Thoracic aorta (tissue), 2 donors: Measurements from ENCODE around the gene PARD3B. TPM values are rescaled to one million over a fixed set of nuclear protein-coding genes. Genes with fewer than 3 reads are reported as not detected.

ENCODE experiments used
- ATAC-seq: fragments of 150-250 bp; one replicate; pipeline ENCODE4 v1.8.0; 2017; ENCODE audit warnings: low read depth; ENCODE audit not compliant: insufficient number of reproducible peaks, low FRiP score
- DNase-seq: peaks from one replicate; pipeline ENCODE4 v3.0.0-alpha.2; 2020; ENCODE audit warnings: low spot score
- H3K27ac ChIP-seq, 2 donors: fragments of 200-600 bp; sonication (generic); 1 replicate in 1 of 2; 2 replicates in 1 of 2; pipeline ENCODE4 v1.5.1; 2016; ENCODE audit warnings: mild to moderate bottlenecking in 2 of 2, moderate library complexity in 2 of 2
- H3K27me3 ChIP-seq: fragments of 200-600 bp; sonication (generic); replicated peaks from 2 replicates; pipeline ENCODE4 v1.6.0; 2016; ENCODE audit warnings: mild to moderate bottlenecking; ENCODE audit not compliant: insufficient read depth
- H3K36me3 ChIP-seq: fragments of 200-600 bp; sonication (generic); one replicate; pipeline ENCODE4 v1.5.1; 2016
- H3K4me1 ChIP-seq, 2 donors: fragments of 200-600 bp; sonication (generic); 1 replicate in 1 of 2; 2 replicates in 1 of 2; pipeline versions ENCODE4 v1.5.1 to v1.6.0; 2016; ENCODE audit warnings: low read depth in 2 of 2, mild to moderate bottlenecking in 1 of 2; ENCODE audit not compliant: control insufficient read depth in 1 of 2
- H3K4me3 ChIP-seq: fragments of 200-600 bp; sonication (generic); 2 replicates; pipeline ENCODE4 v1.5.1; 2016; ENCODE audit warnings: mild to moderate bottlenecking
- H3K9me3 ChIP-seq: fragments of 200-600 bp; sonication (generic); 2 replicates; pipeline ENCODE4 v1.5.1; 2016
- CTCF ChIP-seq: fragments of 200-600 bp; sonication (generic); IDR thresholded peaks from one replicate; pipeline ENCODE4 v1.5.1; 2019; ENCODE audit warnings: antibody characterized with exemption
- total RNA-seq, 2 donors: library from RNA; depleted of rRNA; stranded (reverse); fragments of >200 nt; gene quantifications; one replicate each; pipeline versions ENCODE4 v1.1.0 to v1.2.3, GENCODE V29; 2016

The PARD3B gene
- total RNA-seq, 2 donors from 2014 or later: 25.7 to 34.5 TPM

GRCh38 chr2:205040323-205040722, 495.0 kb downstream of the PARD3B start:
- Histone ChIP-seq H3K9me3 (no peaks in the 10 kb centered on the region), H3K36me3 (no peaks in the 10 kb centered on the region), H3K27me3 (no peaks in the 10 kb centered on the region), H3K27ac (no peak overlapping the region), H3K4me3 (no peak overlapping the region), H3K4me1 (no peaks in the 10 kb centered on the region)
- DNase-seq: no peak
- ATAC-seq: no peak
- no peak for TF ChIP-seq CTCF

DNA sequence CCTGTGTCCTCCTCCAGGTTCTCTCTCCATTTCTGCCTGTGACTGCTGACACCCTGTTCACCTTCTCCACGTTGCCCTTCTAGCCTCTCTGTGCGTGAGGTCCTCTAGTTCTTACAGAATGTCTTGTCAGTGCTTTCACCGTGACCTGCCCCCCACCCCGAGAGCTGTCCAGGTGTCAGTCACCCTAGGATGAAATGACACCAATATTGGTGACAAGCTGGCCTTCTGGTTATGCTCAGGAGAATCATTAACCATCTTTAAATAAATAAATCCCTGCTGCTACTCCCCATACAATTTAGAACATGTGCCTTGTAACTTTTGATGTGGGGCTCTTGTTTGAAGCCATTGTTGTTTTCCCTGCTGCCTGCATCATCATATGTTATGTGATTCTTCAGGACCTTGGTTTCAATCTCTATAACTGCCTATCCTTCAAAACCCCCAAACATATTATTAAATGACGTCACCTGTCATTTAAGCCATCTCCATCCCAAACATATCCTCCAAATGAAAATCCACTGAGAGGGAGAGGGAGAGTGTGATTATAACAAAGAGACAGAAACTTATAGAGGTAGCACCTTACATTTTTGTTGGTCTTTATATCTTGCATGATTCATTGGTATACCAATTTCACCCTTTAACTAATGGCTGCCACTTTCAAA, 496.3 kb downstream of the PARD3B start:
- Histone ChIP-seq H3K27me3 (no peaks in the 10 kb centered on the region), H3K4me3 (no peak overlapping the region), H3K9me3 (no peaks in the 10 kb centered on the region), H3K4me1 (no peaks in the 10 kb centered on the region), H3K36me3 (no peaks in the 10 kb centered on the region), H3K27ac (no peak overlapping the region)
- no peak for DNase-seq
- TF ChIP-seq CTCF: no peak
- ATAC-seq: no peak

DNA sequence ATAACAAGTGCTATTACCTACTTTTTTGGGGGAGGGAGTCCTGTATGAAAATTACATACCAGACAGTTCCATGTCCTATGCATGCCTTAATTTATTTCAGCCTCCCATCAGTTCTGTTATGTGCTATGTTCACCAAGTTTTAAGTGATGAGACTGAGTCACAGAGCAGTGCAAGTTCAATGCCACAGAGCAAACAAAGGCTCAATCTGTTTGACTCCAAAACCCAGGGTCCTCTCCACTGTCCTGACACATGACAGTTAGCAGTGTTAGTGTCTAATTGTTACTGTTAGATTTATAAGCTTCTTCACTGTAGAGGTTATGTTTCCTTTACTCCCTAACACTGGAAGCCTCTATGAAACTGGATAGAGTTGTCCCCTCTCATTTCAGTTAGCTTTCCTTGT, 498.0 kb downstream of the PARD3B start:
- DNase-seq (no peak), ATAC-seq (no peak)
- H3K27me3 ChIP-seq: no peaks in the 10 kb centered on the region
- no peak overlapping the region for H3K27ac ChIP-seq
- no peaks in the 10 kb centered on the region for H3K36me3 ChIP-seq
- H3K4me3 ChIP-seq: no peak overlapping the region
- H3K4me1 ChIP-seq: no peaks in the 10 kb centered on the region
- H3K9me3 ChIP-seq: no peaks in the 10 kb centered on the region
- TF ChIP-seq CTCF: no peak

DNA sequence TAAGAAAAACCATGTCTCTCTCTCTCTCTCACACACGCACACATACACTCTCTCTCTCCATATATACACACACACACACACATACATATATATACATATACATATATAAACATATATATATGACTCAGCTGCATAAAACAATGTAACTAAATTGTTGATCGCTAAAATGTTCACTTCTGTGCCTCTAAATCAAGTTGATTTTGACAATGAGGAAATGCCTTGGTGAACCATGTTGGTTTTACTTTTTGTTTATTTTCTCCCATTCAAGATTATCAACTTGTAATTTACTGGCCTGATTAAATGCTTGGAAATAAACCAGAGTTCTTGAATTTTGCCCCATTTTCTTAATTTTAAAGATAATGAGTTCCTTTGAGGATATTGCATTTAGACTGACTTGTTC, 500.4 kb downstream of the PARD3B start:
- no peak overlapping the region for H3K27ac ChIP-seq
- H3K4me1 ChIP-seq: no peaks in the 10 kb centered on the region
- no peak for DNase-seq
- no peaks in the 10 kb centered on the region for H3K9me3 ChIP-seq
- no peak for ATAC-seq
- H3K36me3 ChIP-seq: no peaks in the 10 kb centered on the region
- H3K27me3 ChIP-seq: no peaks in the 10 kb centered on the region
- no peak for TF ChIP-seq CTCF
- H3K4me3 ChIP-seq: no peak overlapping the region

- Histone ChIP-seq H3K27ac (no peak overlapping the region), H3K36me3 (no peaks in the 10 kb centered on the region), H3K4me1 (no peaks in the 10 kb centered on the region), H3K9me3 (no peaks in the 10 kb centered on the region), H3K4me3 (no peak overlapping the region), H3K27me3 (no peaks in the 10 kb centered on the region)
- DNase-seq (no peak), ATAC-seq (no peak)
- no peak for TF ChIP-seq CTCF
These were observed 502.1 kb downstream of the PARD3B start for GRCh38 chr2:205047273-205047839.
